Activated naive CD4-positive, alpha-beta T cell treated with Interleukin-2 at 50 U/mL for 16 hours (primary cell): ENCODE data around the gene CHTF8.

Source experiments
- DNase-seq: peaks from one replicate; pipeline ENCODE4 v3.0.0-alpha.2; 2020

CHTF8 gene

DNA sequence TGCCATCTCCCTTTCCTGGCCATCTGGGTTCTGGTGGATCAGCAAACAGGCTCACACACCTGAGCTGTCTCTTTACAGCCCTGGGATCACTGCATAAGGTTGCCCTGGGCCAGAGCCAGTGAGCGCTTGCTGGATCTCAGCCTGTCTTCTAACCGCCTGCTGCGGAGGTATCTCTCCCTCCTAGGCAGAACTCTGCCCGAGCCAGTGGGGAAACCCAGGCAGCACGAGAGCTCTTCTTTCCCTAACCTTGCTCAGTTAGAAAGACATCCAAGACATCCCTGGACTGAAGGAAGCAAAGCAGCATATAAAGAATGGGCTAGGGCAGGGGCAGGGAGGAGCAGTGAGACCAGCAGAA, 20.5 kb downstream of the CHTF8 start:
- DNase-seq = no peak

DNA sequence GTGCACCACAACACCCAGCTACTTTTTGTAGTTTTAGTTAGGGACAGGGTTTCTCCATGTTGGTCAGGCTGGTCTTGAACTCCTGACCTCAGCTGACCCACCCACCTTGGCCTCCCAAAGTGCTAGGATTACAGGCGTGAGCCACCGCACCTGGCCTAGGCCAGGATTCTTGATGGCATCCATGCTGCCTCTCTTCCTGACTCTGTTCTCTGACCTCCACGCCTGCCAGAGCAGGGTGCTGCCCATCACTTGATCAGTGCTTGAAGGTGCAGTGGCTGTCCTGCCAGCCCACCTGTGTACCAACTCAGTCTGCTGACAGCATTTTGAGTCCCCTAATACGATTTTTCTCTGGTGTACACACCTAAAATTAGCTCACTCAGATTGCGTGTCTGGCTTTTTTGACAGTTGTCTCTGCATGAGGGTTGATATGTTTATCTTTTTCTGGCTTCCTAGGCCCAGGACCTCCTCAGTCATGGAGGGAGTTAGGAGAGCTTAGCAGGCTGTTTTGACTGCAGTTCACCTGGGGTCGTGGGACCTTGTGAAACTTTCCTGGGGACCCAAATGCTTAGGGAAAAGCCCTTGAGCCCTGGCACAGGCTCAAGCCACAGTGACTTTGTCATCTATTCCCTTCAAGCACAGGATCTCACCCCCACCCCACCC, 21.0 kb downstream of the CHTF8 start:
- no peak for DNase-seq

DNA sequence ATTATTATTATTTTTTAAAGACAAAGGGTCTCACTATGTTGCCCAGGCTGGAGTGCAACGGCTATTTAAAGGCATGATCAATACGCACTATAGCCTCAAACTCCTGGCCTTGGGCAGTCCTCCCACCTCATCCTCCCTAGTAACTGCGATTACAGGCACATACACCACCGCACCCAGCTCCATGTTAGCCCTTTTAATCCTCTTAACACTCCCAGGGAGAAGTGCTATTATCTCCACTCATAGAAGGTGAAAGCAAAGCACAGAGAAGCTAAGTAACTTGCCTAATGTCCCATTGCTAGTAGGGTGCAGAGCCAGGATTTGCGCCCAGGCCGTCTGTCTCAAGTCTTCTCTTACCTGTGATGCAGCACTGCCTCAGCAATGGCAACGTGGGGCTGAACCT, 22.0 kb downstream of the CHTF8 start:
- no peak for DNase-seq

GRCh38 chr16:69109486-69110270, 22.7 kb downstream of the CHTF8 start:
- no peak for DNase-seq

GRCh38 chr16:69108905-69109252, 23.5 kb downstream of the CHTF8 start:
- DNase-seq = no peak

DNA sequence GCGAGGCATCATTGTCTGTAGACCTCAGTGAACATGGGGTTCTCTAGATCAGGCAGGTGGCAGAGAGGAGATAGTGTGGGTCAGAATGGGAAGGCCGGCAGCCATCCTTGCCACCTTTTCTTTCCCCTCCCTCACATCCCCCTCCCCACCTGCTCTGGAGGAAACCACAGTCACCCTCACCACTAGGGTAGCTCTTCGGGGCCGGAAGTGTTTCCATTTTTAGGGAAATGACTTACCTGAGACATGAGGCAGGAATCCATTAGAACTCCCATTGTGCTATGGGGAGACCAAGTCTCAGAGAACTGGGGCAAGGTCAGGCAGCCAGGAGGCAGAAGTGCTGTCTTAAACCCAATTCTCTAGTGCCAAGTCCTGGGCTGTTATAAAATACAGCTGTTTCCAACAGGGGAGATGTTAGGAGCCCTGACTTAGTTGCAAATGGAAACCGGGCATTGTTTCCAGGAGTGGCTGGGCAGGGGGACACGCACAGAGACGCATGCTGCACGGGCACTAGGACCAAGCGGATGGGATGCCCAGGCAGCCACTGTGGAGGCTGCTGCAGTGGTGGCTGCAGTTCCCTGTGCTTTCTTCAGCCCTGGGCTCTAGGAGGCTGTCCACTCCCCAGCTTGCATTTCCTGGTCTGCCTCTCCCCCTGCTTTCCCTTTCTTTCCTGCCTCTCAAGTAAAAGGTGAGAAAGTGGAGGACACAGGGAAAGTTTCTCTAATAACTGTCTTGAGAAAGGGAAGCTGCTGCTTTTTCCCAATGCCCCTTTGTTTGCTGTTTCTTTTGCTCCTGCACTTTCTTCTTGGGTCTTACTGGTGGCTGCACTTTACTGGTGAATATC, 24.1 kb downstream of the CHTF8 start:
- DNase-seq = no peak

- no peak for DNase-seq
These were observed 24.9 kb downstream of the CHTF8 start for GRCh38 chr16:69107316-69107962.

GRCh38 chr16:69106491-69107315, 25.7 kb downstream of the CHTF8 start:
- DNase-seq = no peak

DNA sequence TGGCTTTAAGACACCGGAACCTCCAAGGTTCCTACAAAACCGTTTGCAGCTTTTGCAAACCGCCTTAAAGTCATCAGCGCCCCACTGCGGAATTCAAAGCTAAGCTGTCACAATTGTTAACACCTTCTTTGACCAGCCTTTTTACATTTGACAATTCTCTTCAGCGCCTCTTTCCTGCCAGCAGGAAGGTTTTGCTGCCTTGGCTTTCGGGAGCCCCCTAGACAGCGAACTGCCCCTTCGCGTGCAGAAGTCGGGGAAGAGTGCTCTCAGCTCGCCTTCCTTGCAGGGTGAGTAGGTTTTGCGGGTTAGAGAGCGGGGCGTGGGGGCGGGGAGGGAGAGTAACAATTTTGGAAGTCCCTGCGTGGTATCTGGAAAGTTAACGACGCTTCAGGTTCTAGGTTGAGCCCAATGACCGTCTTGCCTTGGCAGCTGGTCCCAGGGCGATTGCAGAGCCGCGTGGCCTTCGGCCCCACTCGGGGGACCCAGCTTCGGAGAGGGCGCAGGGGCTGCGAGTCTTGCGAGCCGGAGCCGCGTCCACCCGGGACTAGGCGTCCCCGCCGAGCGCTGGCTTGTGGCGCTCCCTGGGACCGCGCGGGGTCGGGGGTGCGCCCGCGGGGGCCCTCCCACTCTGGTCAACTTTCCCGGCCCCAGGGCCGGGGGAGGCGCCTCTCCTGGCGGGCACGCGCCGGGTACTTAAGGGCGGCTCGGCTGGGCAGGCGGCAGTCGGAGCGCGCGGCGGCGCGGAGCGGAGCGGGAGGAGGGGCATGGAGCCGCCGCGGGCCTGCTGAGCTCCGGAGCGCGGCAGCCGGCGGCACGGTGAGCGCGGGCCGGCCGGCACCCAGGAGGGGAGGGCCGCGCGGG, 26.7 kb downstream of the CHTF8 start, which contains the start of gene HAS3:
Gene HAS3 (plus strand): TSS at position 153 of the 861 bp plus-strand sequence. CDS start 3,743 bp downstream, outside the sequence.
- peak; percentile 25 for DNase-seq

- no peak for DNase-seq
These were observed 32.2 kb downstream of the CHTF8 start for GRCh38 chr16:69100071-69100691.

- DNase-seq = no peak
These were observed 37.2 kb downstream of the CHTF8 start for GRCh38 chr16:69095193-69095592.

GRCh38 chr16:69094501-69094900, 37.9 kb downstream of the CHTF8 start:
- DNase-seq = no peak

DNA sequence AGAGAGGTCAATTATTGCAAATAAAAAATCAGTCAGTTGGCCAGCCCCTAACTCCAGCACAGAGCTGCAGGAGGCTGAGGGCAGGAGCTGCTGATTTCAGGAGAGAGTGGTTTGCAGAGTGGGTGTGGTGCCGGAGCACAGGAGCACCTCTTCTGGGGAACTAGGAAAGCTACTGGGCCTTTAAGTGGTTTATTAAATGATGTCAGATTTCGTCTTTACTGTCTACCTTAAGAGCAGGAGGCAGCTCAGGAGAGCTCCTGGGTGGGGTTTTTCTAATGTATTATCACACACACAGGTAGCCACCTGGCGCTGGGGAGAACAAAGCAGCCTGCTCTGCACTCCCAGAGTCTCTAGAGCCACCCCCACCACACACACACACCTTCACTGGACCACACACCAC, 38.4 kb downstream of the CHTF8 start:
- no peak for DNase-seq

DNA sequence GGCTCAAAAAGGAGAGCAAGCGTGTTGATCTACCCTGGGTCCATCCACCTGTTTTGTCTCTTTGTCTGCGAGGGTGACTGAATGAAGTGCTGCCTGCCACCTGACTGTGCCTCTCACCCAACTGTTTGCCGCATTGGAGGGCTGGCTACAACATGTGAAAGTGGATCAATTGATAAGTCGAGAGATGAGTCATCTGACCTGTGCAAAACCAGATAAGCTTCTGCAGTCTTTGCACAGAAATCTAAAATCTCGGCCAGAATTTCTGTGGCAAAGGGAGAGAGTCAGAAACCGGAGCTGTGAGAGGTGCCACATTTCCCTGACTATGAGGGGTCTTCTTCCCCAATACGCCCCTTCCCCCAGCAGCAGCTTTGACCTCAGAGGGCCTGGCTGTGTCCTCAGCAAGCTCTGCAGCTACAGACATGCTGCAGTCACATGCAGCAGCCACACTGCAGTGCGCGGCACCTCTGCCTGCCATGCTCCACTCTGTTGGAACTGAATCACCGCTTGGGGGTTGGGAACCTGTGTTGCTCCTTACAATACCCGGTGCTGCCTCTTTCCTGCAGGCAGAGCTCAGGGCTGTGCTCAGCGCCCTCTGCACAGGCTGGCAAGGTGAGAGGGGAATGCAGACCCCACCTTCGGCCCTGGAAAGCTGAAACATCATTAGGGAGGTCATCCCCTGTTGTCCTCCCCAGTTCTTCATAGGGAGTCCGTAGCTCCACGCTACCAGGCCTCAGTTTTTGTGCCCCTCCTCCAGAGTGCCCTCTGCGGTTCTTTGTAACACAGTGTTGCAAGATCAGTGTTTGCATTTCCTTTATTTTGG, 43.1 kb downstream of the CHTF8 start:
- DNase-seq = peak; percentile 29

DNA sequence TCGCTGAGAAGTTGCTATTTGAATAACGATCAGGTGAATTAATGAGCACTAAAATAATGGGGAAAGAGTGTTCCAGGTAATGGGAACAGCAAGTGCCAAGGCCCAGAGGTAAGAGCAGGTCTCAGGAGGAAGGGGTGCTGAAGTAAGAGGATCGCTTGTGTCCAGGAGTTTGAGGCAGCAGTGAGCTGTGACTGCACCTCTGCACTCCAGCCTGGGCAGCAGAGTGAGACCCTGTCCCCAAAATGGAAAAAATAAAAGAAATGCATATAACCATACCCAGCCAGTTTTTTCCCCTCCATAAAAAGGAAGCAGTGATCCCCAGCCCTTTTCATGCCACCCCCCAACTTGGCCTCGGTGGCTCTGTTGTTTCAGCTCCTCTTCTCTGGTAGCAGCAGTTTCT, 43.7 kb downstream of the CHTF8 start:
- DNase-seq = no peak

- no peak for DNase-seq
These were observed 45.2 kb downstream of the CHTF8 start for GRCh38 chr16:69087161-69087581.

DNA sequence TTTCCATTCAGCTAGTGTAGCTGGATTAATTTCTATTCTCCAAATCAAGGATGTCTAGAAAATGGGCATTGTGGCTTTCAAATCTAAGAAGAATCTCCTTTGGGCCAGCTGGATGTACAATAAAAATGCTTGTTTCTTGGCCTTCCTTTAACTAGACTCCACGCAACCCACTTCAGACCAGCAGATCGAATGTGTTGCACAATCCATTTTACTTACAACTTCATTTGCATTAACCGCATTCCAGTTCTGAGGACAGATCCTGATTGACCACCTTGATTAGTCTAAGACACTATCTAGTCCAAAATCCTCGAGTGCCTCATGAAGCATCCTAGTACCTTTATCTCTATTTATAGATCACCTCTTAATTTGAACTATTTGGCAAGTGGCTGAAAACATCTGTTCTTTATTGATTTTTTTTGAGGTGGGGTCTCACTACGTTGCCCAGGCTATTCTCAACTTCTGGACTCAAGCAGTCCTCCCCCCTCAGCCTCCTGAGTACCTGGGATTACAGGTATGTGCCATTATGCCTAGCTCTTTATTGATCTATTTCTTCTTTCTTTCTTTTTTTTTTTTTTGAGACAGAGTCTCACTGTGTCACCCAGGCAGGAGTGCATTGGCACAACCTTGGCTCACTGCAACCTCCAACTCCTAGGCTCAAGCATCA, 47.2 kb downstream of the CHTF8 start:
- DNase-seq = no peak

GRCh38 chr16:69084289-69084688, 48.1 kb downstream of the CHTF8 start:
- no peak for DNase-seq

- no peak for DNase-seq
These were observed 49.0 kb downstream of the CHTF8 start for GRCh38 chr16:69083306-69083941.
